ENCODE results near the gene C16orf46.

The C16orf46 gene

DNA sequence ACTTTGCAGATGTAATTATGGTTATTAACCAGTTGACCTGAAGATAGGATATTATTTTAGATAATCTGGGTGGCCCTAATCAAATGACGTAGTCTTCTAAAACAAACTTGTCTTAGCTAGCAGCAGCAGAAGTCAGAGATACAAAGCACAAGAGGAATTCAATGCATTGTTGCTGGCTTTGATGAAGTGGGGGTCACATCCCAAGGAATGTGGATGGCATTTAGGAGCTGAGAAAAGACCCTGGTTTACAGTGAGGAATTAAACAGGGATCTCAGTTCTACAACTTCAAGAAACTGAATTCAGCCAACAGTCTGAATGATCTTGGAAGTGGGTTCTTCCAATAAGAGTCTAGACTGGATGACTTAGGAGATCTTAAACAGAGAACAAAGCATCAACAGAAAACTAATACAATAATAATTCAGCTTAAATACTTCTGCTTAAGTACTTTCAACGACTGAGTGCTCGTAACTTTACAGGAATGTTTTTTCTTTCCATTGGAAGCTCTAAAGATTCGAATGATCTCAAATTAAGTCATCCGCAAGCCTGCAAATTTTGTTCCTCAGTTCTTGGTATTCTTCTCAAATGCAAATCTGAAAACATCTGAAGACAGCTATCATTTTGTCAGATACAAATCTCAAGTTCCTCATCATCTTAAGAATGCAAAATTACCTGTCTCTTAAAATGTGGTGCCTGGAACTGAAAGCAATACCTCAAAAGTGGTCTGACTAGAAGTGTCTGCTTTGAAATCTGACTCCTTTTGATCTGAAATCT lies 3.3 kb downstream of the C16orf46 start:
- DNase-seq, result no peak

DNA sequence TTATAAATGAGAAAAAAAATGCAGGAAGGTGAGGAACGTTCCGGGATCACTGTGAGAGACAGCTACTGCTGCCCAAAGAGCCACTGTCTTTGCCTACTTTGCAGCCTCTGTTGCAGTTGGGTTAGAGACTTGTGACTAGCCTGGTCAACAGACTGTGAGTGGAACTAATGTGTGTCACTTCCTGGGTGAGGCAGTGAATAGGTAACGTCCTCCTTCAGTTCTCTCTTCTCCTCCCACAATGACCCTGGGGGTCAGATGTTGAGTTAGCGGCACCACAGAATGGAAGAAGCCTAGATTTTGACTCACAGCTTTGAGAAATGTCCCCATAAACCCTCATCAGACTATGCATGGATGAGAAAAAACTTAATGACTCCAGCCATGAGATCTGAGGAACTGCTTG lies 5.2 kb downstream of the C16orf46 start:
- no peak for DNase-seq

DNA sequence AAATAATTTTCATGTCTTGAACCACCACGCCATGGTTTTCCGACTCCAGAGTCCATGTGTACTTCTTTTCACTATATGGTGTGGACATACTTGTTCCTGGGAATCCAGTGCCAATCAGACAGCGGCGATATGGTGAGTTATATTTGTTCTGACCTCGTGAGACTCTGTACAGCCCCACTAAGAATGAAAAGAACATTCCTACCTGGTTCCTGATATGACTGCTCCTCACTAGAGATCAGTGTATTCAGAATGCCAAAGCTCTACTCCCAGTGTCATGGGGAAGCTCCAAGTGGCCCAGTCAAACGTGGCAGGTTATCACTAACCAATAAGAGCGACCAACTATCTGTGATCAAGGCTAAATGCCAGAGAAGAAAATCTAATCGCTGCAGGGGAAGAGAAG lies 6.1 kb downstream of the C16orf46 start:
- no peak for DNase-seq

DNA sequence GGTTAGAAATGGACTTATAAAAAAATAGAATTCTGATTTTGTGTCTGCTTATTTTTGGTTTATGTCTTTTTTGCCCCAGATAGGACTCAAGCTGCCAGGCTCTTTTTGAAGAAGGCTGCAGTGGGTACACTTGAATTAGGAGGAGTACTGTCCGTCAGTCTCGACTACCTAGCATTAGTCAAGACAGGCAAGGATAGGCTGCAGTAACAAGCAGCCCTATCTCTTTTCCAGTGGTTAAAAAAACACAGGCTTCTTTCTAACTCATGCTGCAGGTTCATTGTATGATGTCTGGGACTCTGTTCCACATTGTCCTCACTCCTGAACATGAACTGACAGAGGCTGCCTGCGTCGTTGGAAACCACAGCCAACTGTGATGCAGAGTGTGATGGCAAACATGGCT lies 8.0 kb downstream of the C16orf46 start:
- no peak for DNase-seq

DNA sequence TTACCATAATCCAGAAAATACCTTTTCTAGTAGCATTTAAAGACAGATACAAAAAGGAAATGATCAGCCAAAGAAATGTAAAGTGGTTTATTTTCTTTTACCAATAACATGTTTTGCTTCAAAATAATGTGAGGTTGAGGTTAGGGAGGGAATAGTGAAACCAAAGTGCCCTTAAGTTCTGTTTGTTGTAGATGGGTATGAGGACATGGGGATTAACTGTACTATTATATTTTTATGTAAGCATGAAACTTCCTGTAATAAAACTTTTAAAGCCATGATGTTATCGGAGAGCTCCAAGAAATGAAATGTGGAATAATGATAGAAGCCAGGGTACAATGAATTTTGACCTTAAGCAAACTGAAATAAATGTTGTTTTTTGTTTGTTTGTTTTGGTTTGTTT lies 9.9 kb downstream of the C16orf46 start:
- DNase-seq, result no peak

DNA sequence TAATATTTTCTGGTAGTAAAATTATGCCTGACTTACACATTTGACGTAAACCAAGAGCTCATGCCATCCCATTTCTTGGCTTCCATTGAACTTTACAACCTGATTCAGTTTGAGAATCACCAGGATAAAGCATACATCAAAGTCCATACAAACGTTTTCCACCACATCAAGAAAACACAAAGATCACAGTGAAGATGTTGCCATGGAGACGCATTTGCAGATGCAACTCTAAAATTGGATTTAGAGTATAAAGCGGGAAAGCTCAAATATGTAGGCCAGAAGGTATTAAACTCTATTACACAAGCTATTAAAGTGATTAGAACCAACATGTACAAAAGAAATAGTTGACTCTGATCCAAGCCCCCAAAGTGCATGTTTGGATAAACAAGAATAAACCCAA lies 10.4 kb downstream of the C16orf46 start:
- DNase-seq, result no peak

DNA sequence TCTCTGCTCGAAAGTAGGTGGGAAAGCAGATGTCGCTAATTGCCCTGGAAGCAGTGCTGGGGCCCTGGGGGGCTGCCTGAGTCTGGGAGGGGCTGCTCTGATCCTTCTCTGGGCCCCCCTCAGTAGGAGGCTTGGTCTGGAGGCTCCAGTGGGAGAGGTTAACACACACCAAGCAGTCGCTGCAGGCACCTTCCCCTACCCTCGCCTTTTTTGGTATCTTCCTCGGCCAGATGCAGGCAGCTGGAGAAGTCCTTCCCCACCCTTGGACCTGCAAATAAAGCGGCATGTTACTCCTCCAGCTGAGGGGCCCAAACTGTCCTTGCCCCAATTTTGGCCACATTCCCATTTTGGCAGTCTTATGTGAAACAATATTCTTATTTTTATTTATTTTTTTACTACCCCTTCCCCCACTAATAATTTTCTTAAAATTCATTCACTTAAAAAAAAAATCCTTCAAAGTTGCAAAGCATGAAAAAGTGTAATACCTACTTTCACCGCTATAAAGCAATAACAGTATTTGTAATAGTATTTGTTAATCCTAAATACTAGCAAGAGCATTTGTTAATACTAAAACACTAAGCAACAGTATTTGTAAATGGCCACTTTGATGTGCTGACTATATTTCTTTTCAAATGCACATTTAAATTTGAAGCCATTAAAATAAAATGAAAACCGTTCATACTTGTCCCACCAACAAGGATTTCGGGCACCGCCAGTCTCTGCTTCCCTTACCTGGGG lies 15.0 kb downstream of the C16orf46 start:
- no peak for DNase-seq

DNA sequence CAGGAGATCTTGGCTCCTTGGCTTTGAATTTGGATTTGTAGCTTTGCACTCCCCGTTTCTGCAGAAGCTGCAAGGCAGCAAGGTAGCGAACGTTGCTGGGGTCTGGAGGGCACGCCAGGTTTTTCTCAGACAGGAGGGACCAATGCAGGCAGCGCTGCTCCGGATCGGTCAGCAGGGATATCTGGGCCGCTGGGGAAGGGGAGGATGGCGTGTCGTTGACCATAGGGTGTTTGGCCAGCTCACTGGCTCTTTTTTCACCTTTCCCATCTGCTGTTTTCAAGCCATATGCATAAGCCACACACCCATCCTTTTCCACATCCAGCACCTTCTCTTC lies 15.8 kb downstream of the C16orf46 start:
- DNase-seq, result no peak

DNA sequence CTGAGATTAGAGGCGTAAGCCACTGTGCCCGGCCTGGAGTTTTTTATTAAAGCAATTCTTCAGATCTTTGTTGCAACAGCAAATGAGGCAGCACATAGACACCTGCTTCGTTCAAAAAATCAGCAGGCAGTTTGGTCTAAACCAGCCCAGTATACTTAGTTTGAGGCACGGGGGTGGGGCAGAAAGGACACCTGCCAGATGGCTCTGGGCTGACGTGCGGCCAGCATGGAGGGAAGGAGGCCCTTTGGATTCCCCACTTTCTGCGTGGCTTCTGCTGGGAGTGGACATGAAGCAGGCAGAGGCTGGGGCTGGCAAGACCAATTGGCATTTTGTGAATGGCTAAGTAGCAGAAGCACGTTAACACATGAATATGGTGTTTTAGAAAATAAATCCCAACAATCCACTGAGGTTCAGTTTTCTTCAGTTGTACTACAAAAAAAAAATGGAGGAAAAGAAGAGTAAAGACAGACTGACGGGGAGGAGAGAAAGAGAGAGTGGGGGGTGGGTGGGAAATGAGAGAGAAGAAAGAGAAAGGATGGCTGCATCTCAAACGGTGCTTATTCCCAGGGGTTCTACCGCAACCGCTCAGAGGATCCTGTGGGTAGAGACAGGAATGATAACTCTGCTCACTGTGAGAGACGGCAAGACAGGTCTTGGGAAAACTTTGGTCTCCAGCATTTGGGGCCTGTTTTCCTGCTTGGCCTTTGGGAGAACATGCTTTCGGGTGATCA lies 16.3 kb downstream of the C16orf46 start:
- DNase-seq, result no peak

DNA sequence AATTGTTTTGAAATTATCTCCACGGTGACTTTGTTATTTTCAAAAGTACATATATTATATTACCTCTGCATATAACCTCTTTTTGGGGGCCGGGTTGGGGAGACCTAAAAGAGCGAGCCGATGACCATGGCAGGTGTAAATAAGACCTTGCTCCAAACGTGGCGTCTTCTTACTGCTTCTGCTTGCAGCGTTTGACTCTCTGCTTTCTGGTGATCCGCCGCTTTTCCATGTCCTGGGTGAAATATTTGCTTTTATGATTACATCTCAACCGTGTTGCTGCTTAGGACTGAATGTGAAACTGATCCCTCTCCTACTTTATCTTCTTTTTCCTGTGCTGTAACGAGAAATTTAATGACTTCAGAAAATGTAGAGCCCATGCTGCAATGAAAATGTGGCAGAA lies 23.3 kb downstream of the C16orf46 start:
- no peak for DNase-seq

DNA sequence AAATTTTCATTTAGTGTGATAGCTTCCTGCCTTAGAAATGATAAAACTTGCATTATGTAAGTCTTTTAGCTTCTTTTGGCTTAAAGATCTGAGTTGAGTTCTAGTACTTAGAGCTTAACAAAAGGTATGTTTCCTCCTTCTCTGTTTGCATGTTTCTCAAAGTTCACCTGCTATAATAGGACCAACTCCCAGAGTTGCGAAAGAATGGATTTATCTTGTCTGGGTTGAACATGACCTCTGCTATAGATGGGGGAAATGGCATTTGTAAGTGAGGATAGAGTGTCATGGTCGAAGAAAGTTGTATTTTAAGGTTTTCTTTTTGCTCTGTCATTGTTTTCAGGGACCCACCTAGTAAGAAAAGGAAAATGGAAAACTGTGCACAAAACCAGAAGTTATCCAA lies 34.2 kb downstream of the C16orf46 start:
- DNase-seq, result no peak

DNA sequence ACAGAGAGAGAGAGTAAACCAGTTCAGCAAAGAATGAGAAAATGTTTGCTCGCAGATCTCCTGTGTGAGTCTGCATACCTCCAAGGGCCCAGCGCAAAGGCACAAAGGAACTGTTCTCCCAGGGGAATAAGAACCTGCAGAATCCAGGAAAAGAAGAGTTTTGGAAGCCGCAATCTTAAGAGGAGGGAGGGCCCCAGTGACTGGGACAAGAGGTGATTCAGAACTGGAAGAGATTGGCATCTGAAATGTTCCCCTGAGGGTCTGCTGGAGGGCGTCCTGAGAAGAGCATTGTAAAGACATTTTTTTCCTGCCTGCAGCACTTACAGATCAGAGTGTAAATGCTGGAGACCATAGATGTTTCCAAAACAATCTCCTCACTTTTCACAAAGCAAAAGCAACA lies 35.3 kb downstream of the C16orf46 start:
- DNase-seq, result no peak

DNA sequence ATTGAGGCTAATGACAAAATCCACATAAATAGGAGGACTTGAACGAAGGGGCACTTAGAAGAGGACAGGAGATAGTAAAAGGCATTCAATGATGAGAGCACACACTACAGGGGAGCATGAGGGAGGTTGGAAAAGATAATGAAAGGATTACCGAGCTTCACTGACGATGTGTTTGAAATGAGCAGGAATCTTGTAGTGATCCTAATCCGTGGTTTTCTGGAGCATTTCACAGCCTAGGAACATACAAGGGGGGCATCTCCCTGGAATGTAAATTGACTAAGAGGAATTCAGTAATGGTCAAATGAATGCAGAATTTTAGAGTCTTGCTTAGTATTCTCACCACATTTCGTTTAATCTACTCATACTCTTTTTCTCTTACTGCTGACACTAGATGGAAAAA lies 36.2 kb downstream of the C16orf46 start:
- no peak for DNase-seq

DNA sequence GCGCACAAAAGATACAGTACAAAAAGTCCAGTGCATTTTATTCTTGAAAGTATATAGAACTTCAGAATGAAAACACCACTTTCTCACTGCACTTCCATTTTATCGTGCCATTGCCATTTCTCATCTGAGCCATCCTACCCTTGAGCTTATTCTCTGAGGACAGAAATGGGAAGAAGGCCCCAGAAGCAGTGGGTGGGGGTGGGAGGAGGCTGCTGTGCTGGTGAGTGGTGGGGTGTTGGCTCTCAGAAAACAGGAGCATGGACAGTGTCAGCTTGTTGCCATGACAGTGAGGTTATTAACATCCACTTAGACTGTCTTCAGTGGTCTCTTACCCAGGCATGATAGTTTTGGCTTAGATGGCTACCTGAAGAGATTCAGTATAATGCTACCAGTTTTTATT lies 36.9 kb downstream of the C16orf46 start:
- no peak for DNase-seq

DNA sequence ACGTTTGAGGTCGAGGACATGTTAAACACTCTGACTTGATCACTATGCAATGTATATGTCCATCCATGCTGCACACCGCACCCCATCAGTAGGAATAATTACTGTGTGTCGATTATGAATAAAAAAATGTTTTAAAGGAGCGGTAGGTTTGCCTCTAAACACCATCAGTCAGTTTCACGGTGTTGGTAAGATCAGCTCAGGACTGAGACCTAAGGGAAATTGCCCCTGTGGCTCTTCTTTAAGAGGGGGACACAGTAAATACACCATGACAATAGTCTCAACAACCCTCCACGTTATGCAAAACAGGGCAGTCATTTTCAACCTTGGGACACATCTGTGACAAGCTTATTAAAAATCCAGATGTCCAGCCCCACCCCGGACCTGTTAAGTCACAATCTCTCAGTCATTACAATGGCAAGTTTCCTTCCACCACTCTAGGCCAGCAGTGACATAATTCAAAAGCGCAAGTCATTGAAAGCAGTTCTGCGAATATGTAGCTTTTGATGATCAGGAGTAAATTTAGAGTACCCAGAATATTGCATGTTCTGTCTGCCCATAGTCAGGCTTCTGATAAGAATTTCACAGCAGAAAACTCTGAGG lies 40.2 kb downstream of the C16orf46 start:
- peak; percentile 78 for DNase-seq

DNA sequence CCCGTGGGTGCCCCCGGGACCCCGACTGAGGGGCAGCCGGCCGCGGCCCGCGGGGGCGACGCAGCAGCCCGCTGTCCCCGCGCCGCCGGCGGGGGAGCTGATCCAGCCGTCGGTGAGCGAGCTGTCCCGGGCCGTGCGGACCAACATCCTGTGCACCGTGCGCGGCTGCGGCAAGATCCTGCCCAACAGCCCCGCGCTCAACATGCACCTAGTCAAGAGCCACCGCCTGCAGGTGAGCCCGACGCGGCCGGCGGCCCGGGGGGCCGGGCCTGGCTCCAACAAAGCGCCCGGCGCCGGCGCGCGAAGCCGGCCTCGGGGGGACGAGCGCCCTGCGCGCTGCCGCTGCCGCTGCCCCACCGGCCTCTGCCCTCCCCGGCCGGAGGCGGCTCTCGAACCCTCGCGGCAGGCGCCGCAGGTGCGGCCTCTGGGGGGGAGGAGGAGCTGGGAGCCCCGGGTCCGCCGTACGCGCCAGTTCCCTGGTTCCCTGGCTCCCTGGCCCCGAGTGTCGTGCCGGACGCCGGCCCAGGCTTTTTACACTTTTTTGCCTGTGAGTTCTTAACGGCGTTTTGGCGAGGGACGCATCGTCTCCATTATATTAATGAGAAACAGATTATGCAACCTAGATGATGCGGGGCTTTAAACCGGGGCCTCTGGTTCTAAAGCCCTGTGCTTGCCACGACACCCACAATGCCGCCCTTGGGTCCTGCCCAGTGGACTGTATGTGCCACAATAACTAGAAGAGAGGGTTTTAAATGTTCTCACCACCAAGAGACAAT lies 40.9 kb downstream of the C16orf46 start:
- peak; percentile 60 for DNase-seq

DNA sequence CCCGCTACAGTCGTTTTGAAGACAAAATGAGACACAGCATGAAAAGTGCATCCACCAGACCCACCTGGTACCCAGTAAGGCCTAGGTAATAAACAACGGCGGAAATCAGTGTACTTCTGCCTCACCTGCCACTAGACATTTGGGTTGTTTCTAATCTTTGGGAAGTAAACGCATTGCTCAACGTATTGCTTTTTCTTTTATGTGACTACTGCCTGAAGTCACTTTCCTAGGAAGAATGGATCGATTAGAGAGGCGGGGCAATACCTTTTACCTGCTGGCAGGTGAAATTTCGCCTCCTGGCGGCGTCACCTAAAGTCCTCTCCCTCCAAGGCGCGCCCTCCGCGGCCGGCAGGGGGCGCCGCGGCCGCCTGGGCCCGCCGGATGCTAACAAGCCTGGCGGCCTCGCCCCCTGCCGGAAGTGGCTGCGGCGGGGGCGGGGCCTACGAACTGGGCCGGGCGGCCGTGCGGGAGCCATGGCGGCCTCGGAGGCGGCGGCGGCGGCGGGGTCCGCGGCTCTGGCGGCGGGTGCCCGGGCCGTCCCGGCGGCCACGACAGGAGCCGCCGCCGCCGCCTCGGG lies 41.6 kb downstream of the C16orf46 start, which contains the start of gene ATMIN:
Gene ATMIN, plus strand, starts transcription at position 445 of the 577 bp plus-strand sequence. Its CDS starts 29 bp downstream, at position 474.
- DNase-seq, result peak; percentile 94

DNA sequence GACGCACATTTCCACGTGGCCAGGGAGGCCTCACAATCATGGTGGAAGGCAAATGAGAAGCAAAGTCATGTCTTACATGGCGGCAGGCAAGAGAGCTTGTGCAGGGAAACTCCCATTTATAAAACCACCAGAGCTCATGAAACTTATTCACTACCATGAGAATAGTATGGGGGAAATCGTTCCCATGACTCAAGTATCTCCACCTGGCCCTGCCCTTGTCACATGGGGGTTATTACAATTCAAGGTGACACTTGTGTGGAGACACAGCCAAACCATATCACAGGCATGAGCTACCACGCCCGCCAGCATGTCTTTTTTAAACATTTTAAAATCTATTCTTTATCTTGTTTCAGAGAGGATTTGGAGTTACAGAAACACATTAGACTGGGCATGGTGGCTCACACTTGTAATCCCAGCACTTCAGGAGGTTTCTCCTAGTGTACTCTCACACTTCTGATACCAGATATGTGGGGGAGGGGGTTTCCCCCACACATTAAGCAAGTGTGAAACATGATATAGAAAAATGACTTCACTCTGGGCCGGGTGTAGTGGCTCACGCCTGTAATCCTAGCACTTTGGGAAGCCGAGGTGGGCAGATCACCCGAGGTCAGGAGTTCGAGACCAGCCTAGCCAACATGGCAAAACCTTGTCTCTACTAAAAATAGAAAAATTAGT lies 47.0 kb downstream of the C16orf46 start:
- DNase-seq, result no peak

DNA sequence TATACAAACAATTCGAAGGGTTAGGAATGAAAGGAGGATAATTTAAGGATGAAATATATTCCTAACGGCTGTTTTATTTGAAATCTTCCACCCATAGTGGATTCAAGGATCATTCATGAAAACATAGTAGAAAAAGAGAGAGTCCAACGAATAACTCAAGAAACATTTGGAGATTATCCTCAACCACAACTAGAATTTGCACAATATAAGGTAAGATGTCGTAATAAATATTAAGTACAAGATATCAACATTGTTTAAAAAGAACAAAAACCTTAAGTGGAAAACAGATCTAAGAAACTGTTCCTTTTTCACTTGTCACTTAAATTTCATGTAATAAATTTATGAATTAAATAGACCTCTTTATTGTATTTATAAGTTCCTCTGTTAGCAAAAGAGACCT lies 50.6 kb downstream of the C16orf46 start:
- no peak for DNase-seq

DNA sequence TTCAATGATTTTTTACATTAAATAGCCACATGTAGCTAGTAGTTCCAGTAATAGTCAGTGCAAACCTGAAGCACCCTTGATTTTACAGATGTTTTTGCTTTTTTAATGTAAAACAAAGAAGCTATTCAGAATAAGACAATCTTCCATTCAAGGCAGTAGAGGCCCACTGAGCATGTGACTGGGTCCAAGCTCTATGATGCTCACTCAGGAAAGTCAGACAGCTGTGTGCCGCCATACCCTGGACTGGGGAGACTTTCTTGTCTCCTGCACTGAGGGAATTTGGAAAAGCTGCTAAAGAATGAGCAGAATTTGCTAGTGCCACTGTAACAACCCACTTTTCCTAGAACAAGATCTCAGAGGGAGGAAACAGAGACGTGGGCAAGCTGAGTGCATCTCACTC lies 58.5 kb downstream of the C16orf46 start:
- DNase-seq, result no peak

DNA sequence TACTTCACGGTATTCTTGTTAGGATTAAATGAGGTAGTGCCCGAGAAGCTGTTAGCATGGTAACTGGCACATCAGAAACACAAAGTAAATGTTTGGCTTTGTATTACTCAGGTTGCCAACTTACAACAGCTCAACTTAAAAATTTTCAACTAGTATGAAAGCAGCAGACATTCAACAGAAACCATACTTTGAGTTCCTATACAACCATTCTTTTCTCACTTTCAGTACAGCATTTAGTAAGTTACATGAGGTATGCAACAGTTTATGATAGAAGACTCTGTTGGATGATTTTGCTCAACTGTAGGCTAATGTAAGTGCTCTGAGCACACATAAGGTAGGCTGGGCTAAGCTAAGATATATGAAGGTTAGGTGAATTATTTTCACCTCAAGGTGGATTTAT lies 62.4 kb downstream of the C16orf46 start:
- no peak for DNase-seq

DNA sequence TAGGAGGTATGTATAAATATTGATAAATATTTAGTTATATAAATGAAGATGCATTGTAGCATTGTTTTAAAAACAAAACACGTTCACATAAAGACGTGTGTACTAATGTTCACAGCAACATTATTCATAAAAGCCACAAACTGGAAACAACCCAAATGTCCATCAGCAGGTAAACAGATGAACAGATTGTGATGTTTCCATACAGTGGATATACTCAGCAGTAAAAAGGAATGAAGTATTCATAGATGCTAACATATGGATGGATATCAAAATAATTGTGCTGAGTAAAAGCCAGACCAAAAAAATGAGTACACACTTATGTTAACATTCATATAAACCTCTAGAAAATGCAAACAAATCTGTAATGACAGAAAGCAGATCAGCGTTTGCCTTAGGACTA lies 64.1 kb downstream of the C16orf46 start:
- no peak for DNase-seq

Data from hematopoietic multipotent progenitor cell treated with erythropoietin and hydrocortisone succinate and interleukin-3 and kit ligand, for 4 days (in vitro differentiated cells).